Lung microvascular endothelial cell (primary cell): ENCODE results near the gene SLC22A14. TPM values are rescaled to one million over a fixed set of nuclear protein-coding genes. Genes with fewer than 3 reads are reported as not detected.

Experiments used
- DNase-seq, 2 donors: peaks; one replicate each; pipeline versions ENCODE4 v3.0.0 to v3.0.0-alpha.2; 2010; ENCODE audit warnings: low read depth in 2 of 2
- total RNA-seq: library from RNA; depleted of rRNA; stranded (reverse); fragments of >200 nt; gene quantifications from 2 replicates; pipeline ENCODE4 v1.2.1, GENCODE V29; 2014

The SLC22A14 gene
- total RNA-seq, 1 donor from 2014 or later = not detected

DNA sequence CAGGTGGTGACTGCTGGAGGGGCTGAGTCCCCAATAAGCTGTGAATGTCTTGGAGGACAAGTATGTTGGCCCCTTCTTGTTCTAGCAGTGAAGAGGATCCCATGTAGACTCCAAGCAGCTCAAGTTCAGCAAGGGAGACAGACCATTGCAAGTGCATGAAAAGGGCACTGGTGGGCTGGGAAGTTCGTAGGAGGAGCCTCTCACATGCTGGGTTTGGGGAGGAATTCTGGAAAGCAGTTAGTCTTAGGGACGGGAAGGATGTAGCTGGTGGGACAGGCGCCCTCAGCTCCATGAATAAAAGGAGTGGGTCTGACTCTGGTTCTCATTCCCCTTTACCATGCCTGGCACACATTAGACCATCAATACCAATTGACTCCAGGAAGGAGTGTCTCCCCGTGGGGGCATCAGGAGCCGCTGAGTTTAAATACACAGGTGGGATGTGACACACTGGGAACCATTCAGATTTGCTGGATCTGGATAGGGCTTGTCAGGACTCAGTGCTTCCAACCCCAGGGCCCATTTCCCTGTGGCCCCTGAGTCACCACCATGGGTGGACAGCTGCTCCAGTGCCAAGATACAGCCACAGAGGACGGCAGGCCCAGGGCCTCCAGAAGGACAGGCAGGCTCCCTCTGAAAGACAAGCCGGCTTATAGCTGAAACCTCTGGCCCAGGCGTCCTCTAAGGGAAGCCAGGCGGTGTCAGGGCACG, 63.9 kb downstream of the SLC22A14 start:
- no peak for DNase-seq

DNA sequence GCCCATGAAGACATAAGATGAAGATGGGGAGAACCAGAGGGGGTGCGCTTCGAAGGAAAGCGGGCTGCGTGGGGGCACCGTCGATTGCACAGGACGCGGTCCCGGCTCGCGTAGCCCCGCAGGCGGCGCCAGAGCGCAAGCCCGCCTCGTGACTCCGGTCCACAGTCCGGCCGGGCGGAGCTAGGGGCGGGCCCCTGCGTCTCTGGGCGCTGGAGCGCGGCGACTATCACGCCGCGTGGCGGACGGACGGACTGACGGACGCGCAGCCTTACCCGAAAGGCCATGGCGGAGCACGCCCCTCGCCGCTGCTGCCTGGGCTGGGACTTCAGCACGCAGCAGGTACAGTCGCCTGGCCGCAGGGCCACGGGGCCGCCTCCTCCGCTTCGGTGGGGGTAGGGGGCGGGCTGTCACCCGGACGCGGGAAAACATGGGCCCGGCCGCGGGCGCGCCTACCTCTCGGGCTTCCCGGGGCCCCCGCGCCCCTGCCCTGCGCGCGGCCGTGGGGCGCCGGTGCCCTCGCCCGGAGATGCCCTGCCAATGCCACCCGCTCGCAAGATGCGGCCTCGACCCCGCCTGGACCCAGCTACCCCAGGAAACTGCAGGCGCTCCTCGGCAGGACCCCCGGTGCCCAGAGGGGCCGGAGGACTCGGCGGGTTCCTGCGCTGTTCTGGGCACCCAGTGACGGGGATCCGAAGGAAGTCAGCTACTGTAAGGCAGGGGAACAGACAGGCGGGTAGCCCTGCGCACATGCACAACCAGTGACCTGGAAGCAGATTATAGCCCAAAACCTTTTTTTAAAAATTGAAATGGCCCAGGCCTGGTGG, 64.7 kb downstream of the SLC22A14 start, which contains the start of gene XYLB:
TSS of gene XYLB (plus strand) at position 199 of the 824 bp plus-strand sequence. CDS start at position 283, 84 bp downstream.
- peak; percentile 84 to 87 for DNase-seq

DNA sequence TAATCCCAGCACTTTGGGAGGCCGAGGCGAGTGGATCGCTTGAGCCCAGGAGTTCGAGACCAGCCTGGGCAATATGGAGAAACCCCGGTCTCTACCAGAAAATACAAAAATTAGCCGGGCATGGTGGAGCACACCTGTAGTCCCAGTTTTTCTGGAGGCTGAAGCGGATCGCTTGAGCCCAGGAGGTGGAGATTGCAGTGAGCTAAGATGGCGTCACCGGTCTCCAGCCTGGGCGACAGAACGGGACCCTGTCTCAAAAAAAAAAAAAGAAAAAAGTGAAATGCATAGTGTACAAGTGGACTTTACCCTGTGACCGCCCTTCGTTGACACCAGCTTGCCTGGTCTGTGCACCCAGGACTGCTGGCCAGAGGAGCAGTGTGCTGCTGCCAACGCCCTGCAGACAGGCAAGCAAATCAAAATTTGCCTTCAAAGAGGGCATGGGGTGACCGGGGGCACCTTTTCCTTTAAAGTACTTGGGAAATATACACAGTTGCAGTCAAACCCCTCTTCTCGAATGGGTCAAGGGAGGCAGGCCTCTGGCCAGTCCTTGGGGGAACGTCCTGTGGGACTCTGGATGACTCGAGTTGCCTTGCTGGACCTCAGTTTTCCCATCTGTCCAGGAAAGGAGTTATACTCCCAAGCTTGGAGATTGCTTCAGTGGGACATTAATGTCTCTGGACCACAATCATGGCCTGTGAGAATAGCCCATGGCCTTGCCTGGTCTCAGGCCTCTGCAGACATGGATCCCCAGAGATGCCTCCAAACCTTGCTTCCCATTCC, 65.5 kb downstream of the SLC22A14 start:
- DNase-seq = no peak

DNA sequence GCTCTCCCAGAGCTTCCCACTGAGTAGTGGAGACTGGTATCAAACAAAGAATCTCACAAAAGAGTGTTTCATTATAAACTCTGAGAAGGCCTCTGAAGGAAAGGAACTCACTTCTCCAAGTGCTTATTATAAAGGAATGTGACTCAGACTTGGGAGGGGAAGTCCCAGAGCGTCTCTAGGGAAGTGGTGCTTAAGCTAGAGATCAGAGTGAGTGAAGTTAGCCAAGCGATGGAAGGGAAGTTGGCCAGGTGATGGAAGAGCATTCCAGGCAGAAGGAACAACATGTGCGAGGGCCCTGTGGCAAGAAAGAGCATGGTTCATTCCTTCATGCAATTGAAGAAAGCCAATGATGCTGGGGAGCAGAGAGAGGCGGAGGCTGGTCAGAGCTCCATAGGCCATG, 66.8 kb downstream of the SLC22A14 start:
- peak in 1 of 2 donors; percentile 76 for DNase-seq

DNA sequence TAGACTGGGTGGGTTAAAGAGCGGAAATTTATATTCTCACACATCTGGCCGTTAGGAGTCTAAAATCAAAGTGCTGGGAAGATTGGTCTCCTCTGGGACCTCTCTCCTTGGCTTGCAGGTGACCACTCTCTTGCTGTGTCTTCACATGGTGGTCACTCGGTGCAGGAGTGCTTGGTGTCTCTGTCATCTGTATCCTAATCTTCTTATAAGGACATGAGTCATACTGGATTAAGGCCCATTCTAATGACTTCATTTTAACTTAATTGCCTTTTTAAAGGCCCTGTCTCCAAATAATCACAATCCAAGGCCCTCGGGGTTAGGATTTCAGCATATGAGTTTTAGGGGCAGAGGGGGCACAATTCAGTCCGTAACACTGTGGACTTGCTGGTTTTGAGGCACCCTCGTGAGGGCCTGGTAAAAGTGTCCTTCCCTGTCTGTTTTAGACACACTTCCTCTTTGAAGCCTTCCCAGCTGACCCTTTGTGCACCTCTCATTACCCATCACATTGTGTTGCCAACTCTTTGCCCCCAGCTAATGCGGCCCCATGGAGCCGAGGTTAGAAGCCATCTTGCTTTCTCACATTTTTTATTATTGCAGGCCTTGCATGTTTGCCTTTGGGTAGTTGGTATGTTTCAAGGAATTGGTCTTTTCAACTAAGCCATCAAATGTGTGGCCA, 67.7 kb downstream of the SLC22A14 start:
- no peak for DNase-seq

DNA sequence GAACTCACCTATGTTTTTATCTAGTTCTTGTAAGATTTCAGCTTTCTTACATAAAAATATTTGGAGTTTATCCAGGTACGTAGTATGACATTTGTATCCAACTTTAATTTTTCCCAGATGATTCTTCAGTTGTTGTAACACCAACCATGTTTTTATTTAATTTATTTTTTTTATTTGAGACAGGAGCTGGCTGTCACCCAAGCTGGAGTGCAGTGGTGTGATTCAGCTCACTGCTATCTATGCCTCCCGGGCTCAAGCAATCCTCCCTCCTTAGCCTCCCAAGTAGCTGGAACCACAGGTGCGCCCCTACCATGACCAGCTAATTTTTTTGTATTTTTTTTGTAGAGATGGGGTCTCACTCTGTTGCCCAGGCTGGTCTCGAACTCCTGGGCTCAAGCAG, 71.1 kb downstream of the SLC22A14 start:
- DNase-seq = no peak

DNA sequence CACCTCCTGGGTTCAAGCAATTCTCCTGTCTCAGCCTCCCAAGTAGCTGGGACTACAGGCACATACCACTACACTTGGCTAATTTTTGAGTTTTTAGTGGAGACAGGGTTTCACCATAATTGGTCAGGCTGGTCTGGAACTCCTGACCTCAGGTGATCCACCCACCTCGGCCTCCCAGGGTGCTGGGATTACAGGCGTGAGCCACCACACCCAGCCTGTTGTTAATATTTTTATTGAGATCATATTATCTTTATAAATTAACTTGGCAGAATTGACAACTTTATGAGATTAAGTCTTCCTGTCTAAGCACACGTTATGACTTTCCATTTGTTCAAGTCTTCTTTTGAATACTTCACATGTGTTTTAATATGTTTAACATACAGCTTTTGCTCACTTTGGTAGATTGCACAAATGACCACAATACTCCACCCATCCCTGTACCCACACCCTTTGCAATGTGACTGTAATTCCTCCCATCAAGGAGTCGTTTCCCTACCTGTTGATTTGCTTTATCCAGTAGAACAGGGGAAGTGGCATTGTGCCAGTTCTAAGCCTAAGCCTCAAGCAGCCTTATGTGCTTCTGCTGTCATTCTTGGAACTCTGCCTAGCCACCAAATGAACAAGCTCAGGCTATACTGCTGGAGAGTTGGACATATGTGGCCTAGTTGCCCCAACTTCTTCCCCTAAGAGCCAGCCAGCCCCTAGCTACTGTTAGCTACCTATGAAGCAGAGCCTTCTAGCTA, 72.7 kb downstream of the SLC22A14 start:
- DNase-seq = peak in 1 of 2 donors; percentile 41

DNA sequence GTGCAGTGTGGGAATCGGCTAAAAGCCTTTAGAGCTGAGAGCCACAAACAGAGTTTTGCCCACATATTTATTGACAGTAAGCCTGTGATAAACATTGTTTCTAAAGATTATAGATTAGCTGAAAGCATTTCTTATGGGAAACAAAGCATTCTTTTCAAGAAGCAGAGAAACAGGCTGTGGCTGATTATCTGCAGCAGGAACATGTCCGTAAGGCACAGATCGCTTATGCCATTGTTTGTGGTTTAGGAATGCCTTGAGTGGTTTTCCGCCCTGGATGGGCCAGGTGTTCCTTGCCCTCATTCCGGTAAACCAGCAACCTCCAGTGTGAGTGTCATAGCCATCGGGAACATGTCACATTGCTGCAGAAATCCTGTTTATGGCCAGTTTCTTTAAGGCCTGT, 76.9 kb downstream of the SLC22A14 start:
- no peak for DNase-seq

DNA sequence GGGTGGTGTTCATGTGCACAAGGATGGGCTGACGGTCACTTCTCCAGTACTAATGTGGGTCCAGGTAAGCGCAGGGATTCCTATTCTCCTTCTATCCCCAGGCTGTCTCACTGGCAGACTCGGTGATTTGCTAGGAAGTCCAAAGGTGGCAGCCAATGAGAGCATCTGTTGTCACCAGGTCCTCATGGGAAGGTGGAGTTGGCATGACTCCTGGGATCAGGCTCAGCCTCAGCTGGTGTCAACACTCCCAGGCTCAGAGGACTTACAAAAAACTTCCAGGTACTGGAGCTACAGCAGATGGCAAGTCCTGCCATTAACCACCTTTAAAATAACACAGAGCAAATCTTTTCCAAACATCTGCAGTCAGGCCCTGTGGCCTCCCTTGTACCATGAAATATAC, 78.3 kb downstream of the SLC22A14 start:
- no peak for DNase-seq

DNA sequence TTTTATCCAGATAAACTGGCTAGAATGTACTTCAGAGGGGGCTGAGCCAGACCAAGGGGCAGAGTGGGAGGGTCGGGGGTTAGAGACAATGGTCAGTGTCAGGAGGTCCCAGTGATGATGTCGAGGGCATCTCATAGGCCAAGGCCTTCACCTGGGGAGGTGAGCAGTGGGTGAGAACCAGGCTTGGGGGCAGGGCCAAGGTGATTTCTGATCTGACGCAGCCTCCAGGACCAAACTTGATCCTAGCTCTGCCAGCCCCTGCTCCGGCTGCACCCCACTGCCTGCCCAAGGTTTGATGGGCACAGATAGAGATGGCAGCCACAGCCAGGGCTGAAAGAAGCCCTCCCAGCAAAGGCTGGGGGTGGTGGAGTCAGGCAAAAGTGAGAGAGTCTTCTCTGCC, 79.4 kb downstream of the SLC22A14 start:
- DNase-seq = no peak

DNA sequence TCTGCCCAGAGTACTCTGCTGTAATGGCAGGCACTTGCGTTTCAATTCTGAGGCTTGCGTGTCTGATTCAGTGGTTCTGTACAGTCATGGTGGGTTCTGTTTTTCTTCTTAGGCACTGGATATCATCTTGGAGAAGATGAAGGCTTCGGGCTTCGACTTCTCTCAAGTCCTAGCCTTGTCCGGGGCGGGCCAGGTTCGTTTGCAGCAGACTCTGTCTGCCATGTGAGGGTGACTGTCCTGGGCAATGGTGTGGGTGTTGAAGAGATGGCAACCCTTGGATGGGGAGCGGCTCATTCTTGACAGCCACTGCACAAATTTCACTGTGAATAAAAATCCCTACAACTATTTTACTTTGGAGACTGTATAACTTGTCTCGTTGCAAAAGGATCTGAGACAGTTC, 80.7 kb downstream of the SLC22A14 start:
- no peak for DNase-seq

DNA sequence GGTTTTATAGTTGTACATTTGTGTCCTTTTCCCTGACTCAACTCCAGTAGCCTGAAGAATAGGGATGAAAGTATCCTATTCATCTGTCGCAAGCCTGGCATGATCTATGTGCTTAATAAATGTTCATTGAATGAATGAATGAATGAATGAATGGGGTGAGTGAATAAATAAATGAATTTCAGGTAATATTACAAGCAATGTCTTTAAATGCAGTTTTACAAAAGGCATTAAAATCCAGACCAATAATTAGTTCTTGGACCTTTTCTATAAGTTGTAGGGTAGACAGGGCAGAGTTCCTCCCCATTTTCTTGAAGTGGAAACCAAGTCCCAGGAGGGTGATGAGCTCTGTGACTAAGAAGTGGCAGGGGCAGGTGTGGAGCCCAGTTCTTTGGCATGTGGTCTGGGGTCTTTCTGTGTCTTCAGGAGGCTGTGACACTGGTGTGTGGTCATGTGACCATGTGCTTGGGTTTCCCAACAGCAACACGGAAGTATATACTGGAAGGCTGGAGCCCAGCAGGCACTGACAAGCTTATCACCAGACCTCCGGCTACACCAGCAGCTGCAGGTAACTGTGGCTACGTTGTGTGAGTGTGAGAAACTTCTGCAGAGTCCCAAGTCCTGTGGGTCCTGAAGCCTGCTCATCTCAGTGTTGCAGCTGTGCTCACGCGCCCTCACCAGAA, 82.8 kb downstream of the SLC22A14 start:
- DNase-seq = no peak

DNA sequence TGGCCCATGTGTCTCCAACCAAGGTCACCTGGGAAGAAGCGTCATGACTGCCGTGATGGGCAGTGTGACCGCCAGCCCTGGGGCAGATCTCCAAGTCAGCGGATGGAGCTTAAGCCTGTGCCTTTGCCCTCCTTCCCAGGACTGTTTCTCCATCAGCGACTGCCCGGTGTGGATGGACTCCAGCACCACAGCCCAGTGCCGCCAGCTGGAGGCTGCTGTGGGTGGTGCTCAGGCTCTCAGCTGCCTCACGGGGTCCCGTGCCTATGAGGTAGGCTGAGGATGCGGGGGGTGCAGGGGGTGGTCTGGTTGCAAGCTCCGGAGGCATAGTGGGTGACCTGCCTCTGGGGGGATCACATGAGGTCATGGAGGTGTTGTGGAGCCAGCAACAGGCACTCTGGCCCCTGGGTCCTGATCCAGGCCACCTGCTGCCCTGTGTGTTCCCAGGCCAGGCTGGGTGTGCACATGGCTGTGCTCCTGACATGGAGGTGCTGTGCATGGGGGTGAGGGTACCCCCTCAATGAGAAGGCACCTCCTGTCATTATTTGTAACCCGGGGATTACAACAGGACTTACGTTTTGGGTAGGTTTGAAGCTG, 83.5 kb downstream of the SLC22A14 start:
- no peak for DNase-seq

DNA sequence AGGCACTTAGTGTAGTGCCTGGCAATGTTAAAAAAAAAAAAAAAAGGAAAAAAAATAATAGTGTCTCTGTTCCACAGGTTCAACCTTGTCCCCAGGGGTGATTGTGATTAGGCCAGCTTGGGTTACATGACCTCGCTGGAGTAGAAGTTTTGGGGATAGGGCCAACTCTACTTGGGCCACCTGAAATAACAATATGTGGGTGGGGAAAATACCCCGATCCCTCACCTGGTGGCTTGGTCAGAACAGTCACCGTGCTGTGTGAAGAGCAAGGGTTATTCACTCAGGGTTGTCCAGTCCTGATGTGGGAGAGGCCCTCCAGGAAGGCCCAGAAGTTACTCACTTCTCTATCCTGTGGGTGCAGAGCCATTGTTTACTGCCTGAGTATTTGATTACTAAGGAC, 84.0 kb downstream of the SLC22A14 start:
- no peak for DNase-seq

DNA sequence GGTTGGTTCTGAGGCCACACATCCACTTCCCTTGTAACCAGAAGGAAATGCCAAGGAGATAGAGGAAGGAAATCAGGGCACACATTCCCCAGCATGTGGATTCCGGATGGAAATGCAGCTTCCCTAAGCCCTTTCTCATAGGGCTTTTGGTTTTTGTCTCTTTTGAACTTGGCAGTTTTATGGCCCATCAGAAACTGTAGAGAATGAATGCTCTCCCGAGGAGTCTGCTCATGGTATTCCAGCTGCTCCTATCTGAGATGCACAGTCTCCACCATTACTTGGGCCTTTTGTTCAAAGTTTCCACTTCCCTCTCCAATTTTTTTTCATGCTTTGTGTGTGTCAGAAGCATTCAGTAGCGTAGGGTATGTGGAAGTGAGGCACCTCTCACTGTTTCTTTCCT, 85.7 kb downstream of the SLC22A14 start:
- no peak for DNase-seq

Other genes with a start within 250 kb of the SLC22A14 start
- gene DLEC1, start 243.1 kb upstream of the SLC22A14 start, total RNA-seq = not detected in 2 replicates
- 32.5 and 32.9 TPM in 2 replicates for gene ACAA1, start 145.2 kb upstream of the SLC22A14 start, total RNA-seq
- gene MYD88, start 143.6 kb upstream of the SLC22A14 start, total RNA-seq = 13.1 and 13.9 TPM in 2 replicates
- 24.0 and 32.1 TPM in 2 replicates for gene OXSR1, start 116.8 kb upstream of the SLC22A14 start, total RNA-seq
- under 0.01 TPM in 2 replicates for gene SLC22A13, start 16.5 kb upstream of the SLC22A14 start, total RNA-seq
- gene XYLB, start 64.5 kb downstream of the SLC22A14 start, total RNA-seq = 1.3 and 1.8 TPM in 2 replicates
- gene ACVR2B, start 171.6 kb downstream of the SLC22A14 start, total RNA-seq = 2.2 and 4.2 TPM in 2 replicates
- 5.2 TPM in 2 replicates for gene EXOG, start 214.0 kb downstream of the SLC22A14 start, total RNA-seq